GM18520 (cell line): Measurements from ENCODE around the gene WDPCP.
"Not testable (repeated sequence)": the region's sequence is repeated elsewhere in the genome, so short reads cannot be mapped to it uniquely, and the experiment has no call there.

Source experiments
- ATAC-seq: cut with Tn5 transposase; IDR thresholded peaks from one replicate; pipeline ENCODE4 v1.9.1; 2021; ENCODE audit not compliant: unreplicated experiment

The WDPCP gene

GRCh38 chr2:63591566-63592175, 3.4 kb upstream of the WDPCP start:
- no peak for ATAC-seq

GRCh38 chr2:63590626-63591408, 2.5 kb upstream of the WDPCP start:
- ATAC-seq = no peak

- ATAC-seq = no peak
Observed at GRCh38 chr2:63589148-63589958, 1.1 kb upstream of the WDPCP start.

- ATAC-seq = no peak
Observed at GRCh38 chr2:63587814-63588384, 378 bp downstream of the WDPCP start.

GRCh38 chr2:63582873-63583272, 5.4 kb downstream of the WDPCP start:
- no peak for ATAC-seq

GRCh38 chr2:63581298-63581961, 6.8 kb downstream of the WDPCP start:
- ATAC-seq = no peak

- ATAC-seq = no peak
Observed at GRCh38 chr2:63580651-63581297, 7.5 kb downstream of the WDPCP start.

GRCh38 chr2:63578767-63579166, 9.5 kb downstream of the WDPCP start:
- no peak for ATAC-seq

GRCh38 chr2:63576546-63576945, 11.7 kb downstream of the WDPCP start:
- ATAC-seq = no peak

GRCh38 chr2:63573726-63574345, 14.4 kb downstream of the WDPCP start:
- ATAC-seq = not testable (repeated sequence)

- ATAC-seq = not testable (repeated sequence)
Observed at GRCh38 chr2:63573026-63573425, 15.3 kb downstream of the WDPCP start.

GRCh38 chr2:63572001-63572400, 16.3 kb downstream of the WDPCP start:
- no peak for ATAC-seq

GRCh38 chr2:63571291-63571690, 17.0 kb downstream of the WDPCP start:
- ATAC-seq = no peak

- peak; percentile 68 for ATAC-seq
Observed at GRCh38 chr2:63569740-63570139, 18.5 kb downstream of the WDPCP start.

GRCh38 chr2:63562751-63563150, 25.5 kb downstream of the WDPCP start:
- no peak for ATAC-seq

GRCh38 chr2:63558922-63559321, 29.4 kb downstream of the WDPCP start:
- not testable (repeated sequence) for ATAC-seq

GRCh38 chr2:63557819-63558218, 30.5 kb downstream of the WDPCP start:
- not testable (repeated sequence) for ATAC-seq

- ATAC-seq = no peak
Observed at GRCh38 chr2:63555931-63556330, 32.3 kb downstream of the WDPCP start.

- ATAC-seq = no peak
Observed at GRCh38 chr2:63555299-63555698, 33.0 kb downstream of the WDPCP start.

- ATAC-seq = no peak
Observed at GRCh38 chr2:63553049-63553448, 35.2 kb downstream of the WDPCP start.
